ENCODE results near the gene ABCA1. TPM values are rescaled to one million over a fixed set of nuclear protein-coding genes. Genes with fewer than 3 reads are reported as not detected.
A peak's percentile ranks its signal among the peaks of the same experiment; 100 is the strongest.

Gene ABCA1
- total and polyA plus RNA-seq, 2 of the 4 experiments (the other 2 are of a cell fraction), result 5.8 to 52.2 TPM

DNA sequence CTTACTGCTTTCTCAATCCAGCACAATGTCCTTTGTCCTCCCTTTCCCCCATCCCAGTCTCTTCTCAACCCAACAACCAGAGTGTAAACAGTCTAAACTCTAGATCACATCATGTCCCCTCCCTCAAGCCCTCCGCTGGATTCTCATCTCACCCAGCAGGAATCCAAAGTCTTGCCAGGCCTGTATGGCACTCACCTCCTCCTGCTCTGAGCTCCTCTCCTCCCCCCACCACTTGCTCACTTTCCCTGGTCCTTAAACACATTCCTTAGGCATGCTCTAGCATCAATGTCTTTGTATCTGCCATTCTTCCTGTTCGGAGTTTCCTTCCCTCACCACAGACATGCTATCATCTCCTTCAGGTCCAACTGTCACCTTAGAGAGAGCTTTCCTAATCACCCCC, 85.3 kb downstream of the ABCA1 start:
- Histone ChIP-seq H3K9me1 (ENCODE audit: insufficient read depth, low read length) (peaks cover 15% of the 10 kb centered on the region), H3K18ac (ENCODE audit: low read depth, low read length) (no peak overlapping the region), H2BK120ac (ENCODE audit: low read depth, low read length) (no peak overlapping the region), H2AK5ac (ENCODE audit: low read depth, low read length) (no peak overlapping the region), H4K8ac (ENCODE audit: low read depth in 2 of 2, low read length in 2 of 2) (no peak overlapping the region), H3K27me3 (ENCODE audit: control insufficient read depth, insufficient read depth, low read length) (no peaks in the 10 kb centered on the region), H3K14ac (replicated peaks; ENCODE audit: low read depth, low read length) (no peak overlapping the region), H2BK5ac (ENCODE audit: low read depth, low read length, poor library complexity, severe bottlenecking) (no peak overlapping the region), H2AFZ (replicated peaks; ENCODE audit: low read length, poor library complexity) (no peak overlapping the region), H4K20me1 (ENCODE audit: insufficient read depth, low read length) (no peaks in the 10 kb centered on the region; the same call in none of the 2 replicates), H3K4me2 (ENCODE audit: low read depth, low read length) (no peak overlapping the region), H3K4ac (ENCODE audit: low read depth, low read length) (no peak overlapping the region), H3K9ac (ENCODE audit: low read depth, low read length) (no peak overlapping the region), H4K5ac (ENCODE audit: low read depth, low read length) (no peak overlapping the region), H2BK20ac (ENCODE audit: low read depth, low read length) (no peak overlapping the region), H3K4me3 (ENCODE audit: insufficient read depth, low read depth, low read length) (no peak overlapping the region), H3K27ac (ENCODE audit: insufficient read depth, low read length) (no peak overlapping the region), H3K9me3 (ENCODE audit: control insufficient read depth, insufficient read depth, low read length) (no peaks in the 10 kb centered on the region), H3K23ac (ENCODE audit: low read depth, low read length) (no peak overlapping the region), H3K36me3 (ENCODE audit: control insufficient read depth, insufficient read depth, low read length) (peaks cover 48% of the 10 kb centered on the region), H3K4me1 (ENCODE audit: control insufficient read depth, insufficient read depth, low read length) (no peaks in the 10 kb centered on the region; the same call in 1 of the 2 replicates), H2AK9ac (replicated peaks; ENCODE audit: low read depth, low read length, poor library complexity) (no peak overlapping the region), H2BK15ac (ENCODE audit: low read depth, low read length) (no peak overlapping the region), H3K79me1 (ENCODE audit: low read depth in 1 of 2, low read length in 2 of 2) (peaks cover 3 to 10% of the 10 kb centered on the region in 2 experiments; a peak in 2 of 4 replicates), H3K56ac (ENCODE audit: extremely low read depth, insufficient read depth, low read length) (no peak overlapping the region), H4K91ac (ENCODE audit: insufficient read depth, low read depth, low read length) (no peak overlapping the region)
- intact Hi-C loops (cut with micrococcal nuclease) (no loop called here), dilution Hi-C loops (cut with HindIII; ENCODE audit: low sequenced_read_pairs, unreplicated experiment) (no loop called here), in situ Hi-C loops (cut with MboI; ENCODE audit: low sequenced_read_pairs) (no loop called here)
- WGBS, 2 experiments (ENCODE audit: extremely low coverage in 2 of 2, insufficient read length in 1 of 2), result 83% methylated on average over 2 of the region's 2 CpGs; no CpG with 5 or more reads in 1 of the 2 experiments
- no TSS peak for BruUV-seq (replicated peaks)
- DNase-seq (no peak), ATAC-seq (ENCODE audit: low read depth) (peak; percentile 53; the same call in 1 of the 2 replicates)
- TF ChIP-seq MAZ (IDR thresholded peaks at IDR 0.05; ENCODE audit: borderline replicate concordance, low read depth, low read length) (no peak), MAFK (IDR thresholded peaks at IDR 0.05; ENCODE audit: low read depth, low read length) (no peak), RCOR1 (IDR thresholded peaks at IDR 0.05; ENCODE audit: insufficient replicate concordance, low read length) (no peak), POLR2A (IDR thresholded peaks at IDR 0.05; ENCODE audit: low read depth, low read length) (no peak), SMC3 (IDR thresholded peaks at IDR 0.05; ENCODE audit: low read depth, low read length) (no peak), BHLHE40 (IDR thresholded peaks at IDR 0.05; ENCODE audit: low read depth, low read length) (no peak), USF2 (IDR thresholded peaks at IDR 0.05; ENCODE audit: low read depth, low read length) (no peak), CTCF (conservative IDR thresholded peaks at IDR 0.05; ENCODE audit: low read depth, low read length) (no peak), FOS (IDR thresholded peaks at IDR 0.05; ENCODE audit: low read depth, low read length) (no peak), RAD21 (IDR thresholded peaks at IDR 0.05; ENCODE audit: low read length) (no peak), NFE2L2 (IDR thresholded peaks at IDR 0.05; ENCODE audit: low read depth, low read length) (no peak)
- TF ChIP-seq, protein P1, sequence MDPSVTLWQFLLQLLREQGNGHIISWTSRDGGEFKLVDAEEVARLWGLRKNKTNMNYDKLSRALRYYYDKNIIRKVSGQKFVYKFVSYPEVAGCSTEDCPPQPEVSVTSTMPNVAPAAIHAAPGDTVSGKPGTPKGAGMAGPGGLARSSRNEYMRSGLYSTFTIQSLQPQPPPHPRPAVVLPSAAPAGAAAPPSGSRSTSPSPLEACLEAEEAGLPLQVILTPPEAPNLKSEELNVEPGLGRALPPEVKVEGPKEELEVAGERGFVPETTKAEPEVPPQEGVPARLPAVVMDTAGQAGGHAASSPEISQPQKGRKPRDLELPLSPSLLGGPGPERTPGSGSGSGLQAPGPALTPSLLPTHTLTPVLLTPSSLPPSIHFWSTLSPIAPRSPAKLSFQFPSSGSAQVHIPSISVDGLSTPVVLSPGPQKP (IDR thresholded peaks at IDR 0.05; ENCODE audit: borderline replicate concordance, low read depth, low read length), result no peak
- CTCF ChIA-PET, result no interaction called here
- POLR2A ChIA-PET (ENCODE audit: unreplicated experiment), result no interaction called here
